ENCODE measurements around the gene TGFBR3.

Gene TGFBR3

GRCh38 chr1:91885716-91886506 is at the start of gene TGFBR3:
Gene TGFBR3, minus strand, starts transcription at chr1:91886151. Its CDS starts 24,620 bp downstream, at chr1:91861531.
- DNase-seq, result peak; percentile 76

GRCh38 chr1:91929250-91929649 is 43.3 kb upstream of the TGFBR3 start:
- DNase-seq, result no peak

- no peak for DNase-seq
Observed at GRCh38 chr1:91928026-91928425, 42.1 kb upstream of the TGFBR3 start.

- DNase-seq, result no peak
Observed at GRCh38 chr1:91925644-91926435, 39.9 kb upstream of the TGFBR3 start.

GRCh38 chr1:91924146-91924545 is 38.2 kb upstream of the TGFBR3 start:
- DNase-seq, result no peak

GRCh38 chr1:91919962-91920361 is 34.0 kb upstream of the TGFBR3 start:
- DNase-seq, result no peak

GRCh38 chr1:91916811-91917460 is 31.0 kb upstream of the TGFBR3 start:
- no peak for DNase-seq

GRCh38 chr1:91916046-91916445 is 30.1 kb upstream of the TGFBR3 start:
- no peak for DNase-seq

- DNase-seq, result no peak
Observed at GRCh38 chr1:91913018-91913417, 27.1 kb upstream of the TGFBR3 start.

GRCh38 chr1:91912266-91912665 is 26.3 kb upstream of the TGFBR3 start:
- no peak for DNase-seq

- DNase-seq, result no peak
Observed at GRCh38 chr1:91901231-91901630, 15.3 kb upstream of the TGFBR3 start.

- no peak for DNase-seq
Observed at GRCh38 chr1:91900562-91900961, 14.6 kb upstream of the TGFBR3 start.

GRCh38 chr1:91897016-91897415 is 11.1 kb upstream of the TGFBR3 start:
- DNase-seq, result no peak

GRCh38 chr1:91895832-91896556 is 10.0 kb upstream of the TGFBR3 start:
- DNase-seq, result no peak

- DNase-seq, result no peak
Observed at GRCh38 chr1:91894036-91894761, 8.2 kb upstream of the TGFBR3 start.

- peak; percentile 31 for DNase-seq
Observed at GRCh38 chr1:91891969-91892368, 6.0 kb upstream of the TGFBR3 start.

- no peak for DNase-seq
Observed at GRCh38 chr1:91891454-91891853, 5.5 kb upstream of the TGFBR3 start.

GRCh38 chr1:91889717-91890459 is 3.9 kb upstream of the TGFBR3 start:
- peak; percentile 82 for DNase-seq

GRCh38 chr1:91885213-91885715 is 687 bp downstream of the TGFBR3 start:
- no peak for DNase-seq

- peak; percentile 27 for DNase-seq
Observed at GRCh38 chr1:91884459-91885212, 1.3 kb downstream of the TGFBR3 start.
